IPS-18c (cell line): ENCODE results near the gene NOS3.

Experiments
- H3K4me3 ChIP-seq: 2 replicates; pipeline ENCODE4 v1.7.0; 2013; ENCODE audit warnings: low read depth, mild to moderate bottlenecking, low read length, moderate library complexity; ENCODE audit not compliant: insufficient read depth
- H3K9me3 ChIP-seq: one replicate; pipeline ENCODE4 v1.6.1; 2013; ENCODE audit warnings: mild to moderate bottlenecking, low read length, moderate library complexity; ENCODE audit not compliant: control insufficient read depth, insufficient read depth

NOS3 gene

DNA sequence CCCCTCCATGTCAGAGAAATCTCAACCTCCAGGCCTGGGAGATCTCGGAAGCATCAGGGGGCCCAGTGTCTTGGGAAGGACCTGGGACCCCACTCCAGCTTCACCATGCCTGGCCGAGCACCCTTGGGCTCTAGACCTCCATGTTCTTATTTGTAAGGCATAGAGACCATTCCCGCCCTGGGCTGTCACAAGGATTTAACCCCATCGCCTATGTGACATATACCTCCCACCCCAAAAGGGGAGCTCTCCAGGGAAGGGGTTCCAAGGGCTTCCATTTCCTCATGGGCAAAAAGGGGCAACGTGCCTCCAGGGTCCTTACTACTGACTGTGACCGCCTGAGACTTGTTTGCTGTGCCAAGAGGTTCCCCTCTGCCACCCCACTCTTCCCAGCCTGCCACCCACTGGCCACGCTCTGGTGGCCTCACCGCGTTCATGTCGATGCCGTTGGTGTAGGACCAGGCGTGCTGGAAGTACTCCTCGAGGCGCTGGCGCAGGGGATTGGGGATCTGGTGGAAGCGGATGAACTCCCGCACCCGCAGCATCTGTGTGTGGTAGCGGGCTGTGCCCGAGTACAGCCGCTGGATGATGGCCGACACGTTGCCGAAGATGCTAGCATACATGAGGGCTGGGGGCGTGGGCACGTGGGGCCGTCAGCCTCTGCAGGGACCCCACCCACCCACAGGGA, 40.2 kb upstream of the NOS3 start:
- Histone ChIP-seq H3K4me3 (no peak overlapping the region), H3K9me3 (no peaks in the 10 kb centered on the region)

DNA sequence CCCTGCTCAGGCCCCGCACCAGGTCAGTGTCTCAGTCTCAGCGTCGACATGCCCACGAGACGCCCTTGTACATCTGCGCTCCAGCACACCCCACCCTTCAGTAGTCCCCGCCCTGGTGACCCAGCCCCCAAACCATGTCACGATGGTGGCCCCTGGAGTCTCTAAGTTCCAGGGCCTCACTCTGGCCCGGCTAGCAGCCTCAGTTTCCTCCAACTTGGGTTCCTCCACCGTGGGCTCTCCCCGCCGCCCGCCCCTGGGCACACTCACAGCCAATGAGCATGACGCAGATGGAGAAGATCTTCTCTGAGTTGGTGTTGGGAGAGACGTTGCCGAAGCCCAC, 39.7 kb upstream of the NOS3 start:
- H3K4me3 ChIP-seq: no peak overlapping the region
- H3K9me3 ChIP-seq: no peaks in the 10 kb centered on the region

DNA sequence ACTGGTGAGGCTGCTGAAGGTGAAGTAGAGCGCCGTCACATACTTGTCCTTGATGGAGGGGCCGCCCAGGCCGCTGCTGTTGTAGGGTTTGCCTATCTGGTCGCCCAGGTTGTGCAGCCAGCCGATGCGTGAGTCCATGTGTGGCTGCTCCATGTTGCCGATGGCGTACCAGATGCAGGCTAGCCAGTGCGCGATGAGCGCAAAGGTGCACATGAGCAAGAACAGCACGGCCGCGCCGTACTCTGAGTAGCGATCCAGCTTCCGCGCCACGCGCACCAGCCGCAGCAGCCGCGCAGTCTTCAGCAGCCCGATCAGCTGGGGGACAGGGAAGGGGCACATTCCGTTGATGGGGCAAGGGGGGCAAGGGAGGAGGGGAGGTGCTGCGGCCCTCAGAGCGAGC, 39.3 kb upstream of the NOS3 start:
- Histone ChIP-seq H3K9me3 (no peaks in the 10 kb centered on the region), H3K4me3 (no peak overlapping the region)

DNA sequence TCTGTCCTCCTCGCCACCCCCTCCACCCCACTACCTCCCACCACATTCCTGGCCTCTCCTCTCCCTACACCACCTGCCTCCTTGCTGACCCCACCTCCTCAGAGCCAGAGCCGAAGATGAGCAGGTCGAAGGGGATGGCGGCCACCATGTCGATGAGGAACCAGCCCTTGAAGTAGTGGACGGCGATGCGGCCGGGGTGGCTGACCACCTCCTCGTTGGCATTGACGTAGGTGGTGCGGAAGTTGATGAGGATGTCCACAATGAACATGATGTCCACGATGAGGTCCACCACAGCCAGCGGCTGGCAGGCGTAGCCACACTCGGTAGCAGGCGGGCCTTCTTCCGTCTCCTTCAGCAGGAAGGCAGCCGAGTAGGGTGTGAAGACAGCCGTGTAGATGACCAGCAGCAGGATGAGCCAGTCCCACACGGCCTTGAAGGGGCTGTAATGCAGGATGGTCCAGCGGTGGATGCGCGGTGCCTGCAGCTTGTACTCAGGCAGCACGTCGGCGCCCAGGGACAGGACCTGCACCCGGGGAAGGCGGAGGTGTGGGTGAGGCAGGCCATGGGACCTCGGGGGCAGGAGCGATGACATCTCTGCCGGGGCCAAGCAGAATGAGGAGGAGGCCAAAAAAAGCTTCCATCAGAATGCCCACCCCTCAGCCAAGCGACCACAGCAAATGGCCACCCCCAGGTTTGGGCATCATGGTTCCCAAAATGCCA, 38.3 kb upstream of the NOS3 start:
- H3K9me3 ChIP-seq: peaks cover 2% of the 10 kb centered on the region
- H3K4me3 ChIP-seq: no peak overlapping the region

DNA sequence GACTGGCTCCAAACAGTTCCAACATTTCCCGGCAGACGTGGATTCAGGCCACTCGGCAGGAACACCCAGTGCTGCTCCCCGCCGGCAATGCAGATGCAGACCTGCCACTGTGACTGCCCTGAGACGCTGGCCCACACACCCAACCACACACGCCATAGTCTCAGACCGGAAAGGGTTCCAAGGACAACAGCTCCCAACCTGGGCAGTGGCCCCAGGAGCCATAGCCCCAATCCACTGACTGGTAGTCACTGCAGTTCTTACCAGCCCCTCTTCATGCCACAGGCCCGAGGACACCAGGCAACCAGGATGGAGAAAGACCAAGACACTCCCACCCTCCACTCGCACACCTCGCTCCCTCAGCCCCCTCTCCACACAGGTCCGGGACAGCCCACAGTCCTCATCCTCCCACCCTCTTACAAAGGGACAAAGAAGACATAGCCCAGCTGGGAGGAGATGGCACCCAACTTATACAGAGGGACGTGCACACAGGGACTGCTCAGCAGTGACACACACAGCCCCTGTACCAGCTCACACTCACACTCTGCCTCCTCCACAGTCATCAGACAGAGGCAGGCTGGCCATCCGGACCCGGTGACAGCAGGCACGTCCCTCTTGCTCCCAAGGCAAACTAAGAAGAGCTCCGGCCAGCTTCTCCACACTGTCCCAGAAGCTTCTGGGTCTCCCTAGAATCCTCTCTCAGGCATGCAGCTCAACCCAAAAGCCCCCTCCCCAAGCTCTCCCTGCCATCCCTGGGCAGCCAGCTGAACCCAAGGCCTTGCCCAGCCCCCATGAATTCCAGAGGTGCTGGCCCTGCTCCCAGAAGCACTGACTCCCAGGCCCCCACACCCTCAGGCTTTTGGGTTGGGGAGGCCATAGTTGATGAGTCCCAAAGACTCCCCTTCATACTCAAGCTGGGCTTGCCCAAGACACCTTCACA, 37.5 kb upstream of the NOS3 start:
- Histone ChIP-seq H3K4me3 (no peak overlapping the region), H3K9me3 (peaks cover 2% of the 10 kb centered on the region)

DNA sequence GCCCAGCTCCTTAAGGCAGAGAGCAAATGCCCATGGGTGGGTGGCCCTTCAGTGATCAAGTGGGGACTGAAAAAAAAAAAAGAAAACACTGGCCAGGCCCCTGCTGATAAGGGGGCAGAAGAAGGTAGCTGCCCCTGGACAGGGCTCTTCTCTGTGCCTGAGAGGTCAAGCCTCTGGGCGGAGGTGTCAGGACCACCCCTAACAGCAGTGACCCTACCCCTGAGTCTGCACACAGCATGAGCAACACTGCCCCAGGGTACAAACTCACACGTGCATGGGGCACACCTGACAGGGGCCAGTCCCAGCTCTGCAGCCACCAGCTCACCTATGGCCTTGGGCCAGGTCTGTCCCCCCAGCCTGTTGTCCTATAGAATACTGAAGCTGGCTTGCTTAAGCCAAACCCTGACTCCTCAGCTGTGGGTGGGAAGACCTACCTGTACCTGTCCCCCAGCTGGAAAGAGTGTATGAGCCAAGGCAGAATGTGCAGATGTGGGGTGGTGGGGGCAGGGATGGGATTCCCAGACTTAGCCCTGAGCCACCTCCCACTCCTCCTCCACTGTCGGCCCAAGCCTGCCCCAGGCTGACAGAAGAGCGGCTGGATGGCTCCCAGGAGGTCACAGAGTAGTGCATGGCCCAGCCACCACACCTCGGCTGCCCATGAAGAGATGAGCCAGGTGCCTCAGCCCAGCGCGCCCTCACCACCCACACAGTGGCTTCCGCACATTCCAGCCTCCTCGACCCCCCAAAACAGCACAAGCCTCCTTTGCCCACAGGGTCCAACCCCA, 36.4 kb upstream of the NOS3 start:
- H3K4me3 ChIP-seq: no peak overlapping the region
- H3K9me3 ChIP-seq: peaks cover 2% of the 10 kb centered on the region

DNA sequence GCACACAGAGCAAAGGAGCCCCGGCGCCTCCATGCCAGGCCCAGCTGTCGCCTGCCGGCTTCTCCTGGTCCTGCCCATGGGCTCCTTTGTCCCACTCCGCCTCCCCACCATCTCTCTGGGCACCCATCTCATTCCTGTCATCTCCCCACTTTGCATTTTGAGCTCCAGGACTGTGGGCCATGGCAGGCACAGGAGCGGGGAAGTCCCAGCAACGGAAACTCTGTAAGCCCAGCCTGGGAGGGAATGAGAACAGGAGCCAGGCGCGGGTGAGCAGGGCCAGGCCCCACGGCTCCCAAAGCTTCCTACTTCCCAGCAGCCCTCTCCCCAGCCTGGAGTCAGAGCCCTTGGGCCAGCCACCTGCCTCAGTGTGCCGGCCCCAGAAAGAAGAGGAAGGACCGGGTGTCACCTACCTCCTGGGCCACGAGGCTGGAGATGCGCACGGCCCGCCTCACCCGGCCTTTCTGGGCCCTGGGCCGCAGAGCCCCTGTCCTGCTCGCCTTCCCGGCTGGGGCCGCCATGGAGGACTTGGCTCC, 35.8 kb upstream of the NOS3 start:
- H3K4me3 ChIP-seq: no peak overlapping the region
- H3K9me3 ChIP-seq: peaks cover 2% of the 10 kb centered on the region

DNA sequence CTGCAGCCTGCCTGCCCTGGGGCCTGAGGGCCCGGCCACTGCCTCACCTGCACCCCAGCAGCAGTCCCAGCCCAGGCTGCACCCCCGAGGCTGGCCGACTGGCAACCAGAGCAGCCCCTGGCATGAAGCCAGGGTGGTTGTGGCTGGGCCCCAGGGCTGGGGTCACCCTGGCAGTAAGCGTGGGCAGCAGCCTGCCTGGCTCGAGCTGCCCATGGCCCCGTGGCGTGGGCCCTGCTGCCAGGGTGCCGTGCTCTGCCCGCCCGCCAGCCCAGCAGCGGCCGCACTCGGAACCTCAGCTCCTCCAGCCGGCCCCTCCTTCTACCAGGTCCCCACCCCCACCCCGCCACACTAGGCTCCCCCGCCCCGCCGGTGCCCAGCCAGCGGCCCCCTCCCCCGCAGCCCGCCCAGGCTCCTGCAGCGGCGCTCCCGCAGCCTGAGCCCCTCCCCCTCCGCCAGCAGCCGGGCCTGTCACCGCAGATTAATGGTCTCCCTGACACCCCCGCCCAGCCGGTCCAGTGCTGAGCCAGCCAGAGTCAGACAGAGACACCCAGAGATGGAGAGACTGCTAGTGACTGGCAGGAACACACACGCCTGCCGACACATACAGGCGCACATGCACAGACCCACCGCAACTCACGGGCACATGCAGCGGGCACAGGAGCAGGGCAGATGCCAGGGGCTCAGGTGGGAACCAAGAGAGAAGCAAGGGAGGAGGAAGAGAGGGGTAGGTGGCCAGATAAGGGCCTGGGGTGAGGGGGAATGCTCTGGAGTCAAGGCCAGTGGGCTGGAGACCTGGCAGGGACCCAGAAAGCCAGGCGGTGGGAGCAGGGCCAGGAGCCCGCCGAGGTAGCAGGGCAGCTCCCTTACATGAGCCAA, 35.1 kb upstream of the NOS3 start:
- H3K4me3 ChIP-seq: no peak overlapping the region
- H3K9me3 ChIP-seq: peaks cover 2% of the 10 kb centered on the region

DNA sequence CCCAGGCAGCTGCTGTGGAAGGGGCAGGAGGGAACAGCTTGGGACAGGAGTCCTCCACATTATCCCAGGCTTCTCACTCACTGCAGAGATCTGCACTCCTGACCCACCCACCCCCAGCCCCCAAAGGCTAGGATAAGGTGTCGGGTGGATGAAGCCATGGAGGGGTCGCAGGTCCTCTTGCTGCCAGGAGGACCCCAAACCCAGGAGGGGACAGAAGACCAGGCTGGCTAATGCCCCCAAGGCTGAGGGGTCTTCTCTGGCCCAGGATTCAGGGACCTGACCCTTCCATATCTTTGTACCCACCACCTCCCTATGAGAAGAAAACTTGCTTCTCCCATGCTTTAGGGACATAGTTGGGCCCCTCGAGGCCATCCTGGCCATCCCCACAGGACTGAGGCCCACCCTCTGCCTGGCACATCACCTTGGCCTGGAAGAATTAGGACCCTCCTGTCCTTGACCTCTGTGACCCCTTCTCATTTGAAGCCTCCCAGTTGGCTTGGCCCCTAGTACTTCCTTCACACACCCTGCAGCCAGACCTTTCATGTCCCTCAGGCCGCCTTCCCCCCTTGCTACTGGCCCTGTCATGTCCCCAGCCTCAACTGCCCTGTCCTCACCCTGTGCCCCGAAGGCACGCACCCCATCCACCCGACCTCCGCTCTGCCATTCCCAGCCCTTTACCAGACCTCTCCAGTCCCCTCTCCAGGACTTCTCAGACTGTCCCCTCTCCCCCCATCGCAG, 34.3 kb upstream of the NOS3 start:
- no peak overlapping the region for H3K4me3 ChIP-seq
- peaks cover 2% of the 10 kb centered on the region for H3K9me3 ChIP-seq

DNA sequence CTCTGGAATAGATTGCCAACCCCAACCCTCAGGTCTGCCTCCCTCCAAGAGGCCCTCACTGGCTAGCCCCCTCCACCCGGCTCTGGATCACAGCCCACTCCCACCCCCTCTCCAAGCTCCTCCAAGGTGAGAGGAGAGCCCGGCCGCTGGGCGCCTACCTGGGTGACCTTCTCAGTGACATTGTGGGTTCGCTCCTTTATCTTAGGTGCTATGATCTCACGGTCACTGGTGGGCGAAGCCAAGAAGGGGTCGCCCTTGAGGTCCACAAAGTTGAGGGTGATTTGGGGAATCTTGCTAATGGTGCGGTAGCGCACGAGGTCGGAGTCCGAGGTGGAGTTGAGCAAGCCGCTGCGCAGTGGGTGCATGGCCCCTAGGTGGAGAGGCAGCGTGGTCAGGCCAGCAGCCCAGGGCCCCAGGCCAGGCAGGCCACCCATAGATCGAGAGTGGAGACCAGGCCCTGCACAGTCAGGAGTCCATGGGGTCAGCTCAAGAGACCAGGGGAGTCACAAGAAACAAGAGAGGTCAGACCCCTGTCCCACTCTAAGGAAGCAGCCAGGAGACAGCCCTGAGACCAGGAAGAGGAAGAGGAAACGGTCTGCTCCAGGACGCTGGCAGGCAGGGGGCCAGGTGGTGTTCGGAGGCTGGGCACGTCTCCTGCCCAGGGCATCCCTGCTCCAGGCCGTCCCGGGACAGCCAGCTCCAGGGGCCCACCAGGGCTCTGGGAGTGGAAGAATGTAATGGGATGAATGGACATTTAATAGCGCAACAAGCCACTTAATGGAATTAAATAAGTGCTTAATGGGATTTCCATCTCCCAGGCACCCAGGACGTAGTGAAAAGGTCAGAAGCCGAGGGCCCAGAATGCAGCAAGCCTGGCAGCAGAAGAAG, 33.4 kb upstream of the NOS3 start:
- Histone ChIP-seq H3K4me3 (no peak overlapping the region), H3K9me3 (peaks cover 2% of the 10 kb centered on the region)

DNA sequence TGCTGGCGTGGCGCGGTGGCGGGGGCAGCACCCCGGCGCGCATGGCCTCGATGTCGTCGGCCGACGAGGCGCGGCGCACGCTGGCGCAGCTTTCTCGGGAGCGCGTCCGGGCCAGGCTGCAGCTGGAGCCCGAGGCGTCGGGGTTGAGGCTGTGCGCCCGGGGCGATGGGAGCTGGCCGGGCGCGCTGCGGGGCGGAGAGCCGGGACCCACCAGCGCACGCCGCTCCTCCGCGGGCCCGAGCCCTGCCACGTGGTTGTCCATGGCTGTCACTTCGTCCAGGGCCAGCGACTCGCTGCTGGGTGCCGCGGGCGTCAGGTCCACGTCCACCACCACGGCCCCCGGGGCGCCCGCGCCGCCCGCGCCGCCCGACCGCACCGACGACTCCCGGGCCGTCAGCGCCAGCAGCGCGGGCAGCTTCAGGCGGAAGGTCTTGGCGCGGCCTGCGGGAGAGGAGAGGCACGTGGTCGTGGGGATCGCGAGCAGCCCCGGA, 32.7 kb upstream of the NOS3 start:
- no peak overlapping the region for H3K4me3 ChIP-seq
- H3K9me3 ChIP-seq: peaks cover 2% of the 10 kb centered on the region

DNA sequence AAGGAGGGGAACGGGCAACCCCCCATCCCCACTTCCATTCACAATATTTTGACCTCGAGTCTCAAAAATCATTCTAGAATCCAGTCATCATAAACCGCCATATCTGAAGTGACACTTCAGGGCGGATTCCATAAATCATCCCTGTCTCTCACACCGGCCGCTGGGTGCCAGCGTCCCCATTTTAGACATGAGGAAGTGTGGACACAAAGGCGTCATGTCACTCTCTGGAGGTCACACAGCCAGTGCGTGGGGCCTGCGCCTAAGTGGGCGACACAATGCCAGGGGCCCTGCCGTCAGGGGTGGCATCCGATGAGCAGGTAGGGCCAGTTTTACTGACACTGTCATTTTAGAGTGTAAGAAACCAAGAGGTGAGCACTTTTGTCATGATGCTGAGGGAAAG, 32.2 kb upstream of the NOS3 start:
- Histone ChIP-seq H3K9me3 (peaks cover 2% of the 10 kb centered on the region), H3K4me3 (no peak overlapping the region)

DNA sequence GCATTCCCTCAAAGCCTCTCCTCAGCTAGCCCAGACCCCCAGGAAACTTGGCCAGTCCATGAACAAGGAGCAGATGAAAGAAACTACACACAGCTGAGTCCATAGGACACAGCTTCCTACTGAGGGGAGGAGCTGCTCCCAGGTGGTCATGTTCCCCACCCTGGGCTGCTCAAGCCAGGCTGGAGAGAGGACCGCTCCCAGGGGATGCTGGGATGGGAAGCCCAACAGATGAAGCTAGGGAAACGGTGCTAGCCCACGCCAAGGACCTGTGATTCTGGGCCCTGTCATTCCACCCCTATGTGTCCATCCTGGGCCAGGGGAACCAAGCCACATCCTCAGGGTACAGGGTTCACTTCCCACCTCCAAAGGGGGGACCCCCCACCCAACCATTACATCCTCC, 31.7 kb upstream of the NOS3 start:
- no peak overlapping the region for H3K4me3 ChIP-seq
- peaks cover 2% of the 10 kb centered on the region for H3K9me3 ChIP-seq

DNA sequence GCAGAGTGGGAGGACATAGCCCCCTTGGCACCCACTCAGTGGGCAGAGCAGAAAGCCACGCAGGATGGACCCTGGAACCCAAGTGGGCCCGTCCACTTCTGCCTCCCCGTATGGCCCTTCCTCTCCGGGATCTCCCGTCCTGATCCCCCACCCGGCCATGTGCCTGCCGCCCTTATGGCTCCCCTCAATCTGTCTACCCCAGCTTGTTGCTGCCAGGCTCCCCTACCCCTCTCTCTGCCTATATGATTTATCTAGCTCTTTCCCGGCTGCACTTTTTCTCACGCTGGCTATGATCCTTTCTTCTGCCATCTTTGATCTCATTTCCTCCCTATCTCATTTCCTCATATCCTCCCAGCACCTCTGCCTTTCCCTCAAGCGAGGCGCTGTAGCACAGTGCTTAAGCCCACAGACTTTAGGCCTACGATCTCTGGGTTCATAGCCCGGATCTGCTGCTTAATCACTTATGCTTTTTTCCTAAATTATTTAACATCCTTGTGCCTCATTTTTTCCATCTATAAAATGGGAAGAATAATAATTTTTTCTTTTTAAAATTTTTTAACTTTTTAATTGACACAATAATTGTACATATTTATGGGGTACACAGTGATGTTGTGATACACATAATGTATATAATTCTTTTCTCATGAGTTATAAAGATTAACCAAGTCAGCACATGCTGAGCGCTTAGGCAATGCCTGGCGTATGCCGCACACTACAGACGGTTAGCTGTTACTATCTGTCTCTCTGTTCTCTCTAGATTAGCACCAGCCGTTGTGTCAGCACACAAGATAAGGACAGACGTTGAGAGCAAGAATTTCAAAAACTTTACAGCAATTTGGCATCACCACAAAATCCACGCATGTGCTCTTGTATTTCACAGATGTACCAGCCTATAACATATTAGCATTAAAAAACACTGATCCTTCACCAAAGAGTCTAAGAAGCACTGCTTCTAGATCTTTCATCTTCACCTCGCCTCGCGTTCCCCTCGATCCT, 30.8 kb upstream of the NOS3 start:
- H3K4me3 ChIP-seq: no peak overlapping the region
- H3K9me3 ChIP-seq: peaks cover 2% of the 10 kb centered on the region
